ENCODE measurements around the gene ZFHX3. TPM values are rescaled to one million over a fixed set of nuclear protein-coding genes. Genes with fewer than 3 reads are reported as not detected.
A peak's percentile ranks its signal among the peaks of the same experiment; 100 is the strongest.

ZFHX3 gene
- total RNA-seq, 6 experiments from 2014 or later = 14.5 to 25.8 (median 15.8) TPM

- peaks cover 5% of the 10 kb centered on the region; the same call in 1 of the 2 replicates for H3K27me3 Mint-ChIP-seq (ENCODE audit: insufficient read depth)
- H3K4me1 Mint-ChIP-seq (ENCODE audit: low read depth) = peaks cover 89% of the 10 kb centered on the region
- peak overlapping the region; percentile 100 for H3K27ac Mint-ChIP-seq
- no peaks in the 10 kb centered on the region for H3K9me3 Mint-ChIP-seq
- H3K36me3 Mint-ChIP-seq (ENCODE audit: low read depth) = no peaks in the 10 kb centered on the region
- H3K4me3 Mint-ChIP-seq = peak overlapping the region; percentile 72
- TF ChIP-seq, protein P1, sequence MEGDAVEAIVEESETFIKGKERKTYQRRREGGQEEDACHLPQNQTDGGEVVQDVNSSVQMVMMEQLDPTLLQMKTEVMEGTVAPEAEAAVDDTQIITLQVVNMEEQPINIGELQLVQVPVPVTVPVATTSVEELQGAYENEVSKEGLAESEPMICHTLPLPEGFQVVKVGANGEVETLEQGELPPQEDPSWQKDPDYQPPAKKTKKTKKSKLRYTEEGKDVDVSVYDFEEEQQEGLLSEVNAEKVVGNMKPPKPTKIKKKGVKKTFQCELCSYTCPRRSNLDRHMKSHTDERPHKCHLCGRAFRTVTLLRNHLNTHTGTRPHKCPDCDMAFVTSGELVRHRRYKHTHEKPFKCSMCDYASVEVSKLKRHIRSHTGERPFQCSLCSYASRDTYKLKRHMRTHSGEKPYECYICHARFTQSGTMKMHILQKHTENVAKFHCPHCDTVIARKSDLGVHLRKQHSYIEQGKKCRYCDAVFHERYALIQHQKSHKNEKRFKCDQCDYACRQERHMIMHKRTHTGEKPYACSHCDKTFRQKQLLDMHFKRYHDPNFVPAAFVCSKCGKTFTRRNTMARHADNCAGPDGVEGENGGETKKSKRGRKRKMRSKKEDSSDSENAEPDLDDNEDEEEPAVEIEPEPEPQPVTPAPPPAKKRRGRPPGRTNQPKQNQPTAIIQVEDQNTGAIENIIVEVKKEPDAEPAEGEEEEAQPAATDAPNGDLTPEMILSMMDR (IDR thresholded peaks at IDR 0.05) = no peak
- DNase-seq = no peak
These were observed 19.2 kb upstream of the ZFHX3 start for GRCh38 chr16:73066927-73067670.

- H3K4me3 Mint-ChIP-seq = peak overlapping the region; percentile 72; the same call in 1 of the 2 replicates
These were observed 18.5 kb upstream of the ZFHX3 start for GRCh38 chr16:73066331-73066926.

GRCh38 chr16:73065632-73066330 lies 17.9 kb upstream of the ZFHX3 start:
- no peaks in the 10 kb centered on the region for H3K36me3 Mint-ChIP-seq (ENCODE audit: low read depth)
- H3K27me3 Mint-ChIP-seq (ENCODE audit: insufficient read depth) = no peaks in the 10 kb centered on the region; the same call in 1 of the 2 replicates
- H3K27ac Mint-ChIP-seq = peak overlapping the region; percentile 90
- no peaks in the 10 kb centered on the region for H3K9me3 Mint-ChIP-seq
- peak overlapping the region; percentile 95 for H3K4me3 Mint-ChIP-seq
- DNase-seq = no peak
- TF ChIP-seq, protein P1 (IDR thresholded peaks at IDR 0.05) = no peak
- peaks cover 89% of the 10 kb centered on the region for H3K4me1 Mint-ChIP-seq (ENCODE audit: low read depth)

More at GRCh38 chr16:73066331-73066926, 18.5 kb upstream of the ZFHX3 start:
- TF ChIP-seq, protein P1 (IDR thresholded peaks at IDR 0.05) = no peak
- Mint-ChIP-seq H3K27me3 (ENCODE audit: insufficient read depth) (peaks cover 3% of the 10 kb centered on the region; the same call in 1 of the 2 replicates), H3K36me3 (ENCODE audit: low read depth) (no peaks in the 10 kb centered on the region), H3K27ac (peak overlapping the region; percentile 100), H3K9me3 (no peaks in the 10 kb centered on the region), H3K4me1 (ENCODE audit: low read depth) (peaks cover 91% of the 10 kb centered on the region)
- DNase-seq = no peak

DNA sequence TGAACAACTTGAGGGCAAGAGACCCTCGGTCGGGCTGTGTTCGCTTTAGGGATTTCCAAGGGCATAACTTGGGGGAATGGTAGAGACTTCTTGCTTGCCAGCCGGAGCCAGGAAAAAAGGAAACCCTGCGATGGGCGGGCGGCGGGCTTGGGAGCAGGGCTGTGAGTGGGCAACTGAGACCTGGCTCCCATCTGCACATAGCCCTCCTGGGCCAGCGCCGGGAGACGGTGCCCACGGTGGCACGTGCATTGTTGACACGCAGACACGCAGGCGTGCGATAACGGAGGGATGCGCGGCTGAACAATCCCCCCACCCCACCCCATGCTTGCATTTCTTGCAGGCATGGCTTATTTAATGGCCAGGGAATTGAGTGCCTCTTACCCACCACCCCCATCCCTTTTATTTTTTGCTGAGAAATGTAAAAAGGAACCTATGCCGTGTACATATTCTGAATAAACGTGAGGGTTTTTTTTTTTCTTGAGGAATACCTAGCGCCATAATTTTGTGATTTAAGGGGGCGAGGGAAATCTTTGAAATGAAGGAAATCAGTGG lies 17.1 kb upstream of the ZFHX3 start:
- Mint-ChIP-seq H3K36me3 (ENCODE audit: low read depth) (no peaks in the 10 kb centered on the region), H3K4me1 (ENCODE audit: low read depth) (peaks cover 89% of the 10 kb centered on the region), H3K9me3 (no peaks in the 10 kb centered on the region), H3K4me3 (peak overlapping the region; percentile 95), H3K27me3 (ENCODE audit: insufficient read depth) (no peaks in the 10 kb centered on the region), H3K27ac (peak overlapping the region; percentile 90)
- no peak for DNase-seq
- TF ChIP-seq, protein P1 (IDR thresholded peaks at IDR 0.05) = no peak

- H3K4me1 Mint-ChIP-seq (ENCODE audit: low read depth) = peaks cover 89% of the 10 kb centered on the region
- H3K9me3 Mint-ChIP-seq = no peaks in the 10 kb centered on the region
- TF ChIP-seq, protein P1 (IDR thresholded peaks at IDR 0.05) = no peak
- H3K27me3 Mint-ChIP-seq (ENCODE audit: insufficient read depth) = no peaks in the 10 kb centered on the region
- no peaks in the 10 kb centered on the region for H3K36me3 Mint-ChIP-seq (ENCODE audit: low read depth)
- peak overlapping the region; percentile 90 for H3K27ac Mint-ChIP-seq
- DNase-seq = peak; percentile 83
- H3K4me3 Mint-ChIP-seq = peak overlapping the region; percentile 95
These were observed 16.5 kb upstream of the ZFHX3 start for GRCh38 chr16:73064212-73064993.

Data from HFFc6 (cell line).